KMS-11 (cell line): ENCODE results near the gene AMIGO3.

Experiments
- H2AFZ ChIP-seq: fragments of 200-600 bp; sonication (generic); 2 replicates; pipeline ENCODE4 v1.6.1; 2016; ENCODE audit warnings: antibody characterized with exemption, mixed run types, low read depth
- H3K27ac ChIP-seq: fragments of 200-600 bp; sonication (generic); 2 replicates; pipeline ENCODE4 v1.6.1; 2016; ENCODE audit warnings: mild to moderate bottlenecking, mixed run types
- H3K27me3 ChIP-seq: fragments of 200-600 bp; sonication (generic); 2 replicates; pipeline ENCODE4 v1.6.1; 2017; ENCODE audit warnings: mild to moderate bottlenecking, low read depth, mixed run types, moderate library complexity; ENCODE audit not compliant: insufficient read depth
- H3K36me3 ChIP-seq: fragments of 200-600 bp; sonication (generic); 2 replicates; pipeline ENCODE4 v1.6.1; 2017; ENCODE audit warnings: mild to moderate bottlenecking, mixed run types; ENCODE audit not compliant: insufficient read depth
- H3K4me1 ChIP-seq: fragments of 200-600 bp; sonication (generic); 2 replicates; pipeline ENCODE4 v1.6.1; 2016; ENCODE audit warnings: mild to moderate bottlenecking, low read depth, mixed run types; ENCODE audit not compliant: poor library complexity, severe bottlenecking
- H3K4me2 ChIP-seq: fragments of 200-600 bp; sonication (generic); 2 replicates; pipeline ENCODE4 v1.7.0; 2016; ENCODE audit warnings: mild to moderate bottlenecking, mixed run types
- H3K4me3 ChIP-seq: fragments of 200-600 bp; sonication (generic); IDR thresholded peaks from 2 replicates; pipeline ENCODE4 v1.6.1; 2017; ENCODE audit warnings: low read depth, low read length, mixed read lengths; ENCODE audit not compliant: insufficient read depth
- H3K79me2 ChIP-seq: fragments of 200-600 bp; sonication (generic); 2 replicates; pipeline ENCODE4 v1.6.1; 2016; ENCODE audit warnings: low read depth, mixed run types; ENCODE audit not compliant: insufficient read depth
- H3K9ac ChIP-seq: fragments of 200-600 bp; sonication (generic); 2 replicates; pipeline ENCODE4 v1.6.1; 2016; ENCODE audit warnings: mild to moderate bottlenecking, mixed run types
- H4K20me1 ChIP-seq: fragments of 200-600 bp; sonication (generic); 2 replicates; pipeline ENCODE4 v1.6.1; 2016; ENCODE audit warnings: mild to moderate bottlenecking, mixed run types; ENCODE audit not compliant: insufficient read depth
- CTCF ChIP-seq: fragments of 200-600 bp; sonication (generic); conservative IDR thresholded peaks from 2 replicates; pipeline ENCODE4 v1.6.1; 2017; ENCODE audit warnings: low read depth, mild to moderate bottlenecking, antibody characterized with exemption, low read length, moderate library complexity, mixed read lengths

The AMIGO3 gene

DNA sequence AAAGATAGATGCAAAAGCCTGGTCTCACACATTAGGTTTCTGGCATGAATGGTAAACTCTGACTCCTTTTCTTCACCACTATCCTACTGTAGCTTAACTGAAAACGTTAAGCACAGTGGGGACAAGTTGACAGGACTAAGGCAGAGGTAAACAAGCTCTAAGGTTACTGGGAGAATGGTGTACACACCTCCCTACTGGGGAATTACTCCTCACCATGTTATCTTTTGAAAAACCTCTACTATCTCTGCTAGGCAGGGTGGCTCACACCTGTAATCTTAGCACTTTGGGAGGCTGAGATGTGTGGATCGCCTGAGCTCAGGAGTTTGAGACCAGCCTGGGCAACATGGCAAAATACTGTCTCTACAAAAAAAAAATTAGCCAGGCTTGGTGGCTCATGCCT, 37.7 kb upstream of the AMIGO3 start:
- Histone ChIP-seq H4K20me1 (no peaks in the 10 kb centered on the region), H3K79me2 (peaks cover 11% of the 10 kb centered on the region; the same call in 1 of the 2 replicates)

GRCh38 chr3:49756036-49756435, 36.6 kb upstream of the AMIGO3 start:
- no peaks in the 10 kb centered on the region for H3K27me3 ChIP-seq
- H3K4me2 ChIP-seq, result no peak overlapping the region
- H3K9ac ChIP-seq, result no peak overlapping the region
- H3K4me3 ChIP-seq, result no peak overlapping the region
- H3K4me1 ChIP-seq, result peaks cover 14% of the 10 kb centered on the region
- no peaks in the 10 kb centered on the region for H3K36me3 ChIP-seq
- no peak overlapping the region for H3K27ac ChIP-seq
- H2AFZ ChIP-seq, result no peak overlapping the region
- no peak for TF ChIP-seq CTCF
- H4K20me1 ChIP-seq, result no peaks in the 10 kb centered on the region
- peaks cover 11% of the 10 kb centered on the region; the same call in 1 of the 2 replicates for H3K79me2 ChIP-seq

More for the DNA sequence above, 37.7 kb upstream of the AMIGO3 start:
- Histone ChIP-seq H3K27me3 (no peaks in the 10 kb centered on the region), H3K4me1 (peaks cover 14% of the 10 kb centered on the region), H3K9ac (no peak overlapping the region), H3K36me3 (no peaks in the 10 kb centered on the region), H3K4me2 (no peak overlapping the region), H3K27ac (no peak overlapping the region), H2AFZ (no peak overlapping the region), H3K4me3 (no peak overlapping the region)
- no peak for TF ChIP-seq CTCF

DNA sequence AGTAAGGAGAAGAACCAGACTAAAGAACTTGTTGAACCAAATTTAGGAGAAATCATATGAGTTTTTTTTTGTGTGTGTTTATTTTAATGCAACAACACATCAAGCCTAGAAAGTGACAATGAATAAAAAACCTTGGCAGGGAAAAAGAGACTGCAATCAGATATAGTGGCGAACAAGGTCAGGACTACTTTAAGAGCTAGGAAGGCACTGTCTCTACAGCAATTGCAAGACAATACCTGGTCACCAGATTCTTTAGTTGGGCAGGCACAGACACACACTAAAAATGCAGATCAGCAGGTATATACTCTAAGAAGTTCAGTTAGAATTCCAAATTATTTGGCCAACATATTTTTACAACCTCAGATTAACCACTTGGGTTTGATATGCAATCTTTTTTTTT, 35.1 kb upstream of the AMIGO3 start:
- Histone ChIP-seq H3K9ac (no peak overlapping the region), H3K27me3 (no peaks in the 10 kb centered on the region), H3K4me2 (no peak overlapping the region), H3K79me2 (peaks cover 11% of the 10 kb centered on the region; the same call in 1 of the 2 replicates), H4K20me1 (no peaks in the 10 kb centered on the region), H3K27ac (no peak overlapping the region), H3K4me3 (no peak overlapping the region), H2AFZ (no peak overlapping the region), H3K4me1 (peaks cover 14% of the 10 kb centered on the region), H3K36me3 (no peaks in the 10 kb centered on the region)
- no peak for TF ChIP-seq CTCF

- no peaks in the 10 kb centered on the region for H3K36me3 ChIP-seq
- TF ChIP-seq CTCF, result no peak
- no peaks in the 10 kb centered on the region for H3K27me3 ChIP-seq
- no peak overlapping the region for H3K4me2 ChIP-seq
- H4K20me1 ChIP-seq, result no peaks in the 10 kb centered on the region
- H2AFZ ChIP-seq, result no peak overlapping the region
- H3K27ac ChIP-seq, result no peak overlapping the region
- H3K4me1 ChIP-seq, result peaks cover 14% of the 10 kb centered on the region
- no peak overlapping the region for H3K9ac ChIP-seq
- H3K79me2 ChIP-seq, result peaks cover 6% of the 10 kb centered on the region; the same call in 1 of the 2 replicates
- H3K4me3 ChIP-seq, result no peak overlapping the region
Measured at GRCh38 chr3:49751501-49751900, 32.0 kb upstream of the AMIGO3 start.
